Measurements from ENCODE around the gene AASDH.

The AASDH gene

DNA sequence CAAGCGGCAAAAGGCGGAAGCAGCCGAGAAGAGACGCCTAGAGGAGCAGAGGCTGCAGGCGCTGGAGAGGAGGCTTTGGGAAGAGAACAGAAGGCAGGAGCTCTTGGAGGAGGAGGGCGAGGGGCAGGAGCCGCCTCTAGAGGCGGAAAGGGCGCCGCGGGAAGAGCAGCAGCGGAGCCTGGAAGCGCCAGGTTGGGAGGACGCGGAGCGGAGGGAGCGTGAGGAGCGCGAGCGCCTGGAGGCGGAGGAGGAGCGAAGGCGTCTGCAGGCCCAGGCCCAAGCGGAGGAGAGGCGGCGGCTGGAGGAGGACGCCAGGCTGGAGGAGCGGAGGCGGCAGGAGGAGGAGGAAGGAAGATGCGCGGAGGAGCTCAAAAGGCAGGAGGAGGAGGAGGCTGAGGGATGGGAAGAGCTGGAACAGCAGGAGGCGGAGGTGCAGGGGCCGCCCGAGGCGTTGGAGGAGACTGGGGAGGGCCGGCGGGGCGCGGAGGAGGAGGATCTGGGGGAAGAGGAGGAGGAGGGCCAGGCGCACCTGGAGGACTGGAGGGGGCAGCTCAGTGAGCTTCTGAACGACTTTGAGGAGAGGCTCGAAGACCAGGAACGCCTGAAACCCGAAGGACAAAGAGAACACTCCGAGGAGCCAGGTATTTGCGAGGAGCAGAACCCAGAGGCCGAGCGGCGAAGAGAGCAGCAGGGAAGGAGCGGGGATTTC lies 72.9 kb downstream of the AASDH start:
- DNase-seq = no peak

GRCh38 chr4:56313132-56313531 lies 74.2 kb downstream of the AASDH start:
- no peak for DNase-seq

- DNase-seq = no peak
Measured at GRCh38 chr4:56311299-56311975, 75.9 kb downstream of the AASDH start.

- no peak for DNase-seq
Measured at GRCh38 chr4:56310401-56311125, 76.7 kb downstream of the AASDH start.

- no peak for DNase-seq
Measured at GRCh38 chr4:56308384-56308783, 78.9 kb downstream of the AASDH start.

GRCh38 chr4:56307423-56307822 lies 79.9 kb downstream of the AASDH start:
- no peak for DNase-seq

DNA sequence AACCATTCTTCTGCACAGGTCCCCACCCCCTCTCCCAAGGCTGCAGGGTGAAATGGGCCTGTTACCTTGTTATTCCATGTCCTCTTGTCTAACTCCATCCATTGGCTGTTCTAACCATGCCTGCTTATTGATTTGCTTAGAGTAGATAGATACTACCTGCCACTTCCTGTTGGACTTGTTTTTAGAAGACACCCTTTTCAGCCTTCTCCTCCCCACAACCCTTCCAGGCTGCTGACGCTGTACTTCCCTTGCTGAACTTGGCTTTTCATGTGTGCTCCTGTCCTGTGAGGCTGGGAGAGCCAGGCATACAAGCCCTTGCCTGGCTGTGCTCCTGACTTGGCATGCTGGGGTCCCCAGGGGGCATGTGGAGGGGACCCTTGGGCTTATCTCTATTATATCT lies 81.9 kb downstream of the AASDH start:
- no peak for DNase-seq

DNA sequence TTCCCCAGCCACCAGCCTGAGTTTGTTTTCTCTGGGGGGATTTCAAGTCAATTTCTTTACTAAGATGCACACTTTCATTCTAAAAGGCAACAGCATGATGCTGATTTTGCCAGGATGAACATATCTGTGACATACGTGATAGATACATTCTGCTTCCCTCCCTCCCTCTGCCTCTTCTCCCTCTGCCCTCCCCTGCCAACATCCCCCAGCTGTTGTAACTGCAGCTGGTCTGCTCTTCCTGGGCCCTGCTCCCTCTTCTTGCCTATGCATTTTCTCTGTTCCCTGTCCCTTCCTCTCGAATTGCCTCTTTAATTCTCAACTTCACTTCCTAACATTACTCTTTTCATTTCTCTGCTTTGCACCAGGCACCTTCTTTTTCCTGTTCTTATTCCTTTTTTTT lies 83.4 kb downstream of the AASDH start:
- no peak for DNase-seq

- DNase-seq = no peak
Measured at GRCh38 chr4:56302760-56303159, 84.5 kb downstream of the AASDH start.

GRCh38 chr4:56301997-56302496 lies 85.2 kb downstream of the AASDH start:
- DNase-seq = no peak

DNA sequence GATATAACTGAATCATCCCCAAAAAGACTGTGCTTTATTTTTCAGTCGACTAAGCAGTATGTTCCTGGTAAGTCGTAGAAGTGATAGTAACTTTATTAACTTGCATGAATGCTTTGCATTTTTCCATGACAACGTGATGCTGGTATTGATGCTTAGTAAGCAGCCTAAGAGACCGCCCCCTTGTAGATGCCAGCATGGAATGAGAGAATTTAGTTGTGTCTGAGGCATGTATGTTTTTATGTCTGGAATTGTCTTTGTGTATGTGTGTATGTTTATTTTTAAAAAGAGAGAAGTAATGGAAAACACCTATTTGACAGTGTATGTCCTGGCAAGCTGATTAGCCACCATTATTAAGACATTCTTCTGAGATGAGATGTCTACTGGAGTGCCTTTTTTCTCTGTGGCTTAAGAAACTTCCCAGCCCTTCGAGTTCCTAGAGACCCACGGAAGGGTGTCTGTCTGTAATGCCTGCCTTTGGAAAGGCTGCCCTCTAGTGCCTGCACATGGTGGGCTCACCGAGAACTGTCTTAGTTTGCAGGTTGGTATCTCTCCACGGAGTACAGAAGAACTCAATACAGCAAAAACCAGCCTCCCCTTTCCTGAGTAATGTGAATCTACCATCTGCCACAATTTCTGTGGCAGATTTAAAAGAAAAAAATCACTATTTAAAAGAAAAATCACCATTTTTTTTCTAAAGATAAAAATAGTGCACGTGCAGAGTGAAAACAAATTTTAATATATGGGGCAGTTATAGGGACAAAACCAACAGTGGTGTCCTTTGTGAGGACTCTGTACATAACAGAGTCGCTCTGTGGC lies 85.9 kb downstream of the AASDH start:
- peak; percentile 63 to 74 for DNase-seq

- DNase-seq = no peak
Measured at GRCh38 chr4:56298236-56298635, 89.1 kb downstream of the AASDH start.

- DNase-seq = no peak
Measured at GRCh38 chr4:56297776-56298175, 89.5 kb downstream of the AASDH start.

DNA sequence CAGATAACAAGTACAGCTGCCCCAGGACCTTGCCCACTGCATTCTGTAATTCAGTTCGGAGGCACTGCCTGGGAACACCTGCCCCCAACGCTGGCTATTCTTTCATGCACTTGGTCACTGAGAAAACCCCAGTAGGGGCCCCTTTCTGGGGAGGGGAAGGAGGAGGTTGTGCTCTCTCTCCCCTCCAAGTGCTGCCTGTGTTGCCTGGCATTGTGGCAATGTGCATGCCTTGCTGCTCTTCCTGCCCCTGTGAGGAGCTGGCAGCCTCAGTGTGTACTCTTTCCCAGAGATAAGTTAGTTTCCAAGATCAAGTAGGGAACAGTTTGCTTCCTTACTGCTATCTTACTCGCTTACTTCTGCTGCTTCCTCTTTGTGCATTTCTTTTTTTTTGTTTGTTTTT lies 90.8 kb downstream of the AASDH start:
- no peak for DNase-seq

- DNase-seq = no peak
Measured at GRCh38 chr4:56293121-56293520, 94.2 kb downstream of the AASDH start.

DNA sequence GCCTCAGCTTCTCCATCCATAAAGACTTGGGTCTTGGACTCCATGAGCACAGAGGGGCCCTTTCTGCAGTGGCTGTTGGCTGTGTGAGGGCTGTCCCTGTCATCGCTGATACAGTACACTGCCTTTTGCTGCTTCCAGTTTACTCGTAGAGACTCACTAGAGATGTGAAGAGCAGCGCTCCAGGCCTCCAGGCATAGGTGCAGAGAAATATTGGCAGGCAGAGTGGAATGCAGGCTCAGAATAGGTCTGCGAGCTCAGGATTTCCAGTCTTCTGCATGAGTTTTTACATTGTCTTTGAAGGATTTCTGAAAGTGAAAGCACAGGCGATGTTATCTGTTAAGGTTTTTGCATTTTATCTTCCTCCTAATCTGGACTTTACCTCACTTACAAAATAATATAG lies 97.4 kb downstream of the AASDH start:
- DNase-seq = no peak

DNA sequence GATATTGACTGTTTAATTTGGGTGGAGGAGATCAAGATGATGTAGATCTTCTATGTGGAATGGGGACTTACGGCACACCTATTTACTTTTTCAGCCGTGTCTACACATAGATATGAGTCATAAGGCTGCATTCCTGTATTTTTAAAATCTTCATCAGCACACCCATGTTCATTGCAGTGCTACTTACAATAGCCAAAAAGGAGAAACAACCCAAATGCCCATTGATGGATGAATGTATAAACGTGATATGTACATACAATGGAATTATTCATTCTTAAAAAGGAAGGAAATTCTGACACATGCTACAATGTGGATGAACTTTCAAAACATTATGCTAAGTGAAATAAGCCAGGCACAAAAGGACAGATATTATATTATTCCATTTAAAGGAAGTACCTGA lies 98.6 kb downstream of the AASDH start:
- DNase-seq = no peak

All from activated CD4-positive, alpha-beta T cell treated with anti-CD3 and anti-CD28 coated beads, Interleukin-2, amount 50 U/mL, for 48 hours (primary cell).